Measurements from ENCODE around the gene KLK10.

Gene KLK10

GRCh38 chr19:51010066-51010795 lies 9.3 kb downstream of the KLK10 start:
- Histone ChIP-seq H4K20me1 (ENCODE audit: insufficient read depth, low read length) (no peaks in the 10 kb centered on the region), H3K4me1 (ENCODE audit: insufficient read depth, low read length) (no peaks in the 10 kb centered on the region), H3K9me3 (ENCODE audit: insufficient read depth, low read length, severe bottlenecking) (no peaks in the 10 kb centered on the region), H3K4me2 (ENCODE audit: insufficient read depth, low read length) (no peak overlapping the region), H3K79me2 (ENCODE audit: insufficient read depth, low read length) (no peaks in the 10 kb centered on the region), H3K9ac (ENCODE audit: low read depth, low read length) (no peak overlapping the region), H3K36me3 (ENCODE audit: insufficient read depth, low read length) (no peaks in the 10 kb centered on the region), H3K27ac (ENCODE audit: low read length) (no peak overlapping the region), H3K4me3 (ENCODE audit: low read depth in 1 of 2, low read length in 2 of 2) (no peak overlapping the region), H3K27me3 (ENCODE audit: insufficient read depth, low read length, poor library complexity) (no peaks in the 10 kb centered on the region), H2AFZ (ENCODE audit: low read depth, low read length) (no peak overlapping the region)
- no peak for TF ChIP-seq EZH2 (IDR thresholded peaks at IDR 0.05; ENCODE audit: borderline replicate concordance, low read depth, low read length, severe bottlenecking)
- TF ChIP-seq, protein P1, sequence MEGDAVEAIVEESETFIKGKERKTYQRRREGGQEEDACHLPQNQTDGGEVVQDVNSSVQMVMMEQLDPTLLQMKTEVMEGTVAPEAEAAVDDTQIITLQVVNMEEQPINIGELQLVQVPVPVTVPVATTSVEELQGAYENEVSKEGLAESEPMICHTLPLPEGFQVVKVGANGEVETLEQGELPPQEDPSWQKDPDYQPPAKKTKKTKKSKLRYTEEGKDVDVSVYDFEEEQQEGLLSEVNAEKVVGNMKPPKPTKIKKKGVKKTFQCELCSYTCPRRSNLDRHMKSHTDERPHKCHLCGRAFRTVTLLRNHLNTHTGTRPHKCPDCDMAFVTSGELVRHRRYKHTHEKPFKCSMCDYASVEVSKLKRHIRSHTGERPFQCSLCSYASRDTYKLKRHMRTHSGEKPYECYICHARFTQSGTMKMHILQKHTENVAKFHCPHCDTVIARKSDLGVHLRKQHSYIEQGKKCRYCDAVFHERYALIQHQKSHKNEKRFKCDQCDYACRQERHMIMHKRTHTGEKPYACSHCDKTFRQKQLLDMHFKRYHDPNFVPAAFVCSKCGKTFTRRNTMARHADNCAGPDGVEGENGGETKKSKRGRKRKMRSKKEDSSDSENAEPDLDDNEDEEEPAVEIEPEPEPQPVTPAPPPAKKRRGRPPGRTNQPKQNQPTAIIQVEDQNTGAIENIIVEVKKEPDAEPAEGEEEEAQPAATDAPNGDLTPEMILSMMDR (IDR thresholded peaks at IDR 0.05; ENCODE audit: borderline replicate concordance, extremely low read depth, low read length, poor library complexity, severe bottlenecking), result no peak
- ATAC-seq (ENCODE audit: insufficient read depth, low read depth) (no peak), DNase-seq (no peak)

DNA sequence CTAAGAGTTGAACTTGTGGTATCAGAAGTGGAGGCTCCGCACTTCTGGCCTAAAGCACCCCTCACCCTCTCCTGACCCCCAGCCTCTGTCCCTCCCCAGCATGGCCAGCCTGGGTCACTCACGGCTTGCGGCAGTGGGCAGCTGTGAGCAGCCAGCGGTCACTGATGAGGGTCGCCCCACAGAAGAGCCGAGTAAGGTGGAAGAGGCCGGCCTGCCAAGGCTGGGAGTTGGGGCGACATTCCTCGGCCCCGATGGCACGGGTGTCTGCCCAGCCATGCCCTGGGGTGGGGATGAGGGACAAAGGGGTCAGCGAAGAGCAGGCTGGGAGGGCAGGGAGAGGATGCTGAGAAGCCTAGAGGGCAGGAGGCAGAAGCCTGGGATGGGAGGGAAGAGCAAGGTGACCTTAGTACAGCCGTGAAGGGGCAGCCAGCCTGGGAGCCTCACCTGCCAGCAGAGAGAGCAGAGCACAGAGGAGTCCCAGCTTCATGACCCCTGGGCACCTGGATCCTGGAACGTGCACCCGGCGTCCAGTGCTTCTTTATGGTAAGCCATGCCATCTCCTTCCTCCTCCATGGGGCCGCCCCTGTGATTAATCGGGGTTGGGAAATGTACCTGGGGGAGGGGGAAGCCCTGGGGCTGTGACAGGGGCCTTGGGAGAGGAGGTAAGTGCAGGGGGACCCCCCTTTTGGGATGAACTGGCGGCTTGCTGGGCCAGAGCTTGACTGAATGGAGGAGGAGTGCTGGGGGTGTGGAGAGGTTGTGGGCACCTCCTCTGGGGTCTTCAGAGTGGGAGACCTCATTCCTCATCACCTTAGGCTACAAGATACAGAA lies 10.2 kb downstream of the KLK10 start:
- Histone ChIP-seq H3K27ac (ENCODE audit: low read length) (no peak overlapping the region), H3K27me3 (ENCODE audit: insufficient read depth, low read length, poor library complexity) (no peaks in the 10 kb centered on the region), H3K36me3 (ENCODE audit: insufficient read depth, low read length) (no peaks in the 10 kb centered on the region), H3K4me2 (ENCODE audit: insufficient read depth, low read length) (no peak overlapping the region), H3K79me2 (ENCODE audit: insufficient read depth, low read length) (no peaks in the 10 kb centered on the region), H3K9me3 (ENCODE audit: insufficient read depth, low read length, severe bottlenecking) (no peaks in the 10 kb centered on the region), H3K4me3 (ENCODE audit: low read depth in 1 of 2, low read length in 2 of 2) (no peak overlapping the region), H3K9ac (ENCODE audit: low read depth, low read length) (no peak overlapping the region), H2AFZ (ENCODE audit: low read depth, low read length) (no peak overlapping the region), H4K20me1 (ENCODE audit: insufficient read depth, low read length) (no peaks in the 10 kb centered on the region), H3K4me1 (ENCODE audit: insufficient read depth, low read length) (no peaks in the 10 kb centered on the region)
- DNase-seq (no peak), ATAC-seq (ENCODE audit: insufficient read depth, low read depth) (no peak)
- TF ChIP-seq, protein P1 (IDR thresholded peaks at IDR 0.05; ENCODE audit: borderline replicate concordance, extremely low read depth, low read length, poor library complexity, severe bottlenecking), result no peak
- no peak for TF ChIP-seq EZH2 (IDR thresholded peaks at IDR 0.05; ENCODE audit: borderline replicate concordance, low read depth, low read length, severe bottlenecking)

DNA sequence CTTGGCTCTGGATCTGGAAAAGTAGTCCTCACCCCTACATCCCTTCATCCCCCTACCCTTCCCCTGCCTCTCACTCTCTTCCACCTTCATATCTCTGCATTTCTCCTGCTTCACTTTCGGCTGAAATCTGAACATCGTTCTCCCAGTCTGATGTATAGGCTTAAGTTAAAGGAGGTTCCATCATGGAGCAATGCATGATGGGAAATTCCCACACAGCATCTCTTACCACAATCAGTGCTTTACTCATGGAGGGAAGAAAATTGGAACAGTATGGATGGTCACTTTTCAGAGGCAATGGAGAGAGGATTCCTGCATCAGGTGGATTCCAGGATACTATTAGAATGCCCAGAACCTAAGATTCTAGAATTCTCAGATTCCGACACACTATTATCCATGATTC lies 12.0 kb downstream of the KLK10 start:
- Histone ChIP-seq H4K20me1 (ENCODE audit: insufficient read depth, low read length) (no peaks in the 10 kb centered on the region), H3K27me3 (ENCODE audit: insufficient read depth, low read length, poor library complexity) (no peaks in the 10 kb centered on the region), H3K9ac (ENCODE audit: low read depth, low read length) (no peak overlapping the region), H3K4me2 (ENCODE audit: insufficient read depth, low read length) (no peak overlapping the region), H3K4me1 (ENCODE audit: insufficient read depth, low read length) (no peaks in the 10 kb centered on the region), H3K27ac (ENCODE audit: low read length) (no peak overlapping the region), H3K4me3 (ENCODE audit: low read depth in 1 of 2, low read length in 2 of 2) (no peak overlapping the region), H3K79me2 (ENCODE audit: insufficient read depth, low read length) (no peaks in the 10 kb centered on the region), H3K36me3 (ENCODE audit: insufficient read depth, low read length) (no peaks in the 10 kb centered on the region), H2AFZ (ENCODE audit: low read depth, low read length) (no peak overlapping the region), H3K9me3 (ENCODE audit: insufficient read depth, low read length, severe bottlenecking) (no peaks in the 10 kb centered on the region)
- no peak for TF ChIP-seq EZH2 (IDR thresholded peaks at IDR 0.05; ENCODE audit: borderline replicate concordance, low read depth, low read length, severe bottlenecking)
- TF ChIP-seq, protein P1 (IDR thresholded peaks at IDR 0.05; ENCODE audit: borderline replicate concordance, extremely low read depth, low read length, poor library complexity, severe bottlenecking), result no peak
- DNase-seq (no peak), ATAC-seq (ENCODE audit: insufficient read depth, low read depth) (no peak)
